ENCODE measurements around the gene SDK1. TPM values are rescaled to one million over a fixed set of nuclear protein-coding genes. Genes with fewer than 3 reads are reported as not detected.

The SDK1 gene
- total RNA-seq, 3 donors from 2014 or later (not counting 1 experiment from before 2014, with no cell fraction given), result 0.05 to 0.11 TPM; not detected in 1

DNA sequence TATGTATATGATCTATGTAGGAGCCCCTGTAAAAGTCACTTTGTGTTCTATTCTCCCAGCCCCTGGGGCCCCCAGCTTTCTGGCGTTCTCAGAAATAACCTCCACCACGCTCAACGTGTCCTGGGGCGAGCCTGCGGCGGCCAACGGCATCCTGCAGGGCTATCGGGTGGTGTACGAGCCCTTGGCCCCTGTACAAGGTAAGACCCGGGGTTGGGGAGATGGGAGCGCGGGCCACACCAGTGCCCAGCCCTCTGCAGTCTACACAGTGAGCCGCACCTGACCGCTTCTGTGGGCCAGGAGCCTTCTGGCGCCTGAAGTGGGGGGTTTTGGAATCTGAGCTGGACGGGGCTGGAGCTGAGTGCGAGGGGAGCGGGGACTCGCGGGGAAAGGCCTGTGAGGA is 908.9 kb downstream of the SDK1 start:
- WGBS (ENCODE audit: insufficient coverage), result 94% methylated on average over 20 of the region's 20 CpGs
- no peak overlapping the region for H3K4me3 ChIP-seq (ENCODE audit: low read length)
- no peak for TF ChIP-seq CTCF (IDR thresholded peaks at IDR 0.05)
- DNase-seq, result no peak
- no peak overlapping the region for H3K27ac ChIP-seq (ENCODE audit: low read length)
- intact Hi-C loops (cut with micrococcal nuclease), result no loop called here
- H3K36me3 ChIP-seq (ENCODE audit: control insufficient read depth, insufficient read depth, low read length), result no peaks in the 10 kb centered on the region
- H3K27me3 ChIP-seq (ENCODE audit: control insufficient read depth, insufficient read depth, low read length), result no peaks in the 10 kb centered on the region
- H3K4me1 ChIP-seq (ENCODE audit: control insufficient read depth, insufficient read depth, low read length), result no peaks in the 10 kb centered on the region
- no peak overlapping the region for H3K27ac Mint-ChIP-seq
- H3K27me3 Mint-ChIP-seq (ENCODE audit: low read depth in 2 of 2), result no peaks in the 10 kb centered on the region
- H3K4me1 Mint-ChIP-seq, result peaks cover 0 to 9% of the 10 kb centered on the region in 2 donors
- no peaks in the 10 kb centered on the region for H3K36me3 Mint-ChIP-seq
- ATAC-seq, result no peak
- peak overlapping the region; percentile 17 for H3K4me3 Mint-ChIP-seq
- H3K9me3 Mint-ChIP-seq, result no peaks in the 10 kb centered on the region
- no peaks in the 10 kb centered on the region for H3K9me3 ChIP-seq (ENCODE audit: control insufficient read depth, insufficient read depth, low read length)

GRCh38 chr7:4210821-4211220 is 909.8 kb downstream of the SDK1 start:
- H3K4me1 Mint-ChIP-seq, result peaks cover 0 to 5% of the 10 kb centered on the region in 2 donors
- no peaks in the 10 kb centered on the region for H3K9me3 Mint-ChIP-seq
- no peaks in the 10 kb centered on the region for H3K4me1 ChIP-seq (ENCODE audit: control insufficient read depth, insufficient read depth, low read length)
- DNase-seq, result no peak
- H3K27me3 ChIP-seq (ENCODE audit: control insufficient read depth, insufficient read depth, low read length), result no peaks in the 10 kb centered on the region
- H3K27me3 Mint-ChIP-seq (ENCODE audit: low read depth in 2 of 2), result no peaks in the 10 kb centered on the region
- no peak overlapping the region for H3K4me3 ChIP-seq (ENCODE audit: low read length)
- no peaks in the 10 kb centered on the region for H3K36me3 ChIP-seq (ENCODE audit: control insufficient read depth, insufficient read depth, low read length)
- H3K4me3 Mint-ChIP-seq, result no peak overlapping the region
- 88% methylated on average over 13 of the region's 13 CpGs for WGBS (ENCODE audit: insufficient coverage)
- H3K27ac Mint-ChIP-seq, result no peak overlapping the region
- intact Hi-C loops (cut with micrococcal nuclease), result no loop called here
- no peaks in the 10 kb centered on the region for H3K9me3 ChIP-seq (ENCODE audit: control insufficient read depth, insufficient read depth, low read length)
- TF ChIP-seq CTCF (IDR thresholded peaks at IDR 0.05), result no peak
- no peak for ATAC-seq
- H3K27ac ChIP-seq (ENCODE audit: low read length), result no peak overlapping the region
- no peaks in the 10 kb centered on the region for H3K36me3 Mint-ChIP-seq

DNA sequence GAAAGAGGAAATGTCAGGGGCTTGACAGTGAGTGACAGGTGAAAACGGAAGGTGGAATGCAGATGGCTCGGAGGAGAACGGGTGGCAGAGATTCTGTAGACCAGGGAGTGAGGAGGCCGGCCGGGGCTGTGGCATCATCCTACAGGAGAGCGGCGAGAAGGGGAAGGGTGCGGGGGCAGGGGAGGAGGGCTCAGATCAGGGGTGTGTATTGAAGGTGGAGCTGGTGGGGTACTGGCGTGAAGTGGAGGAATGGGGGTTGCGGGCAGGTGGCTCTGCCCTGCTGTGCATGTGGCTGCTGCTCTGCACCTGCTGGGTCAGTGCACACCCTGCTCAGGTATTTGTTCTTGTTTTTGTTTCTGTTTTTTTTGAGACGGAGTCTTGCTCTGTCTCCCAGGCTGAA is 910.2 kb downstream of the SDK1 start:
- Histone ChIP-seq H3K4me3 (ENCODE audit: low read length) (no peak overlapping the region), H3K9me3 (ENCODE audit: control insufficient read depth, insufficient read depth, low read length) (no peaks in the 10 kb centered on the region), H3K36me3 (ENCODE audit: control insufficient read depth, insufficient read depth, low read length) (no peaks in the 10 kb centered on the region), H3K27ac (ENCODE audit: low read length) (no peak overlapping the region), H3K4me1 (ENCODE audit: control insufficient read depth, insufficient read depth, low read length) (no peaks in the 10 kb centered on the region), H3K27me3 (ENCODE audit: control insufficient read depth, insufficient read depth, low read length) (no peaks in the 10 kb centered on the region)
- no peak for DNase-seq
- TF ChIP-seq CTCF (IDR thresholded peaks at IDR 0.05), result no peak
- H3K9me3 Mint-ChIP-seq, result no peaks in the 10 kb centered on the region
- H3K4me1 Mint-ChIP-seq, result peaks cover 0 to 5% of the 10 kb centered on the region in 2 donors
- 91% methylated on average over 11 of the region's 11 CpGs for WGBS (ENCODE audit: insufficient coverage)
- ATAC-seq, result no peak
- intact Hi-C loops (cut with micrococcal nuclease), result no loop called here
- no peaks in the 10 kb centered on the region for H3K36me3 Mint-ChIP-seq
- no peak overlapping the region for H3K27ac Mint-ChIP-seq
- no peaks in the 10 kb centered on the region for H3K27me3 Mint-ChIP-seq (ENCODE audit: low read depth in 2 of 2)
- no peak overlapping the region for H3K4me3 Mint-ChIP-seq

GRCh38 chr7:4212376-4212775 is 911.3 kb downstream of the SDK1 start:
- Mint-ChIP-seq H3K27ac (no peak overlapping the region), H3K36me3 (no peaks in the 10 kb centered on the region), H3K4me3 (no peak overlapping the region), H3K27me3 (ENCODE audit: low read depth in 2 of 2) (no peaks in the 10 kb centered on the region), H3K4me1 (peaks cover 0 to 5% of the 10 kb centered on the region in 2 donors), H3K9me3 (no peaks in the 10 kb centered on the region)
- ATAC-seq, result no peak
- no peak for DNase-seq
- no peak for TF ChIP-seq CTCF (IDR thresholded peaks at IDR 0.05)
- Histone ChIP-seq H3K4me3 (ENCODE audit: low read length) (no peak overlapping the region), H3K36me3 (ENCODE audit: control insufficient read depth, insufficient read depth, low read length) (no peaks in the 10 kb centered on the region), H3K4me1 (ENCODE audit: control insufficient read depth, insufficient read depth, low read length) (no peaks in the 10 kb centered on the region), H3K9me3 (ENCODE audit: control insufficient read depth, insufficient read depth, low read length) (no peaks in the 10 kb centered on the region), H3K27ac (ENCODE audit: low read length) (no peak overlapping the region), H3K27me3 (ENCODE audit: control insufficient read depth, insufficient read depth, low read length) (no peaks in the 10 kb centered on the region)
- intact Hi-C loops (cut with micrococcal nuclease), result no loop called here
- 89% methylated on average over 12 of the region's 12 CpGs for WGBS (ENCODE audit: insufficient coverage)
